Measurements from ENCODE around the gene IFI44.

- TF ChIP-seq, protein P1, sequence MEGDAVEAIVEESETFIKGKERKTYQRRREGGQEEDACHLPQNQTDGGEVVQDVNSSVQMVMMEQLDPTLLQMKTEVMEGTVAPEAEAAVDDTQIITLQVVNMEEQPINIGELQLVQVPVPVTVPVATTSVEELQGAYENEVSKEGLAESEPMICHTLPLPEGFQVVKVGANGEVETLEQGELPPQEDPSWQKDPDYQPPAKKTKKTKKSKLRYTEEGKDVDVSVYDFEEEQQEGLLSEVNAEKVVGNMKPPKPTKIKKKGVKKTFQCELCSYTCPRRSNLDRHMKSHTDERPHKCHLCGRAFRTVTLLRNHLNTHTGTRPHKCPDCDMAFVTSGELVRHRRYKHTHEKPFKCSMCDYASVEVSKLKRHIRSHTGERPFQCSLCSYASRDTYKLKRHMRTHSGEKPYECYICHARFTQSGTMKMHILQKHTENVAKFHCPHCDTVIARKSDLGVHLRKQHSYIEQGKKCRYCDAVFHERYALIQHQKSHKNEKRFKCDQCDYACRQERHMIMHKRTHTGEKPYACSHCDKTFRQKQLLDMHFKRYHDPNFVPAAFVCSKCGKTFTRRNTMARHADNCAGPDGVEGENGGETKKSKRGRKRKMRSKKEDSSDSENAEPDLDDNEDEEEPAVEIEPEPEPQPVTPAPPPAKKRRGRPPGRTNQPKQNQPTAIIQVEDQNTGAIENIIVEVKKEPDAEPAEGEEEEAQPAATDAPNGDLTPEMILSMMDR (IDR thresholded peaks at IDR 0.05), result no peak
- no peak for TF ChIP-seq EP300 (IDR thresholded peaks at IDR 0.05)
Observed at GRCh38 chr1:78604643-78605042, 45.0 kb upstream of the IFI44 start.
